ENCODE data around the gene ADCY5. TPM values are rescaled to one million over a fixed set of nuclear protein-coding genes. Genes with fewer than 3 reads are reported as not detected.
A peak's percentile ranks its signal among the peaks of the same experiment; 100 is the strongest.

Gene ADCY5
- total RNA-seq, 2 donors from 2014 or later: 3.9 to 5.2 TPM

- WGBS, 2 experiments (ENCODE audit: insufficient coverage in 1 of 2, insufficient read length in 1 of 2): 82 to 86% methylated on average over 2 of the region's 2 CpGs
- TF ChIP-seq CTCF (conservative IDR thresholded peaks at IDR 0.05): no peak
- peaks cover 4% of the 10 kb centered on the region for H3K36me3 Mint-ChIP-seq (ENCODE audit: low read depth)
- Histone ChIP-seq H3K9ac (ENCODE audit: extremely low read depth, low read length, poor library complexity, severe bottlenecking) (no peak overlapping the region), H3K27ac (ENCODE audit: low read depth, low read length) (no peak overlapping the region), H3K27me3 (ENCODE audit: control insufficient read depth, insufficient read depth, low read length, poor library complexity, severe bottlenecking) (no peaks in the 10 kb centered on the region), H3K4me1 (ENCODE audit: control insufficient read depth, insufficient read depth, low read length) (no peaks in the 10 kb centered on the region), H3K4me3 (ENCODE audit: low read length) (no peak overlapping the region), H3K9me3 (ENCODE audit: control insufficient read depth, low read length) (no peaks in the 10 kb centered on the region), H3K36me3 (ENCODE audit: control insufficient read depth, insufficient read depth, low read length) (no peaks in the 10 kb centered on the region)
- H3K27me3 Mint-ChIP-seq (ENCODE audit: insufficient read depth): no peaks in the 10 kb centered on the region
- H3K27ac Mint-ChIP-seq: no peak overlapping the region
- no peak for DNase-seq
- no peaks in the 10 kb centered on the region for H3K9me3 Mint-ChIP-seq
- H3K4me3 Mint-ChIP-seq: no peak overlapping the region
- H3K4me1 Mint-ChIP-seq: peaks cover 33% of the 10 kb centered on the region
These were observed 192.6 kb downstream of the ADCY5 start for GRCh38 chr3:123256256-123256655.

DNA sequence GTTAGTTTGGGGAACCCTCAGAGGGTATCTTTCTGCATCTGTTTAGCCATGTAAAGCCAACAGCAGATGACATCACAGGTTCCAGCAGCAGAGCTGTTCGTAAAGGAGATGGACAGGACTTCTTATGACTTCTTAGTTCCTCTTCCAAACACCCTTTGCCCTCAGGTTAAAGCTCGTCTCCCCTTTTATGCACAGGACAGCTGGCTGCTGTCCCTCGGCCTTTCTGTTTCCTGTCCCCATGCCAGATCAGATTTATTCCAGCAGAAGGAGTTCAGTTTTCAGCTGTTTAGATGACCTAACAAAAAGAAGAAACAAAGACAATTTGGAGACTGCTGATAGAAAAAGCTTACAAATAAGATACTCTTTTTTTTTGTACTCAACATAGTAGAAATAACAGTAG lies 202.0 kb downstream of the ADCY5 start:
- Histone ChIP-seq H3K9me3 (ENCODE audit: control insufficient read depth, low read length) (peaks cover 9% of the 10 kb centered on the region), H3K9ac (ENCODE audit: extremely low read depth, low read length, poor library complexity, severe bottlenecking) (no peak overlapping the region), H3K27ac (ENCODE audit: low read depth, low read length) (no peak overlapping the region), H3K27me3 (ENCODE audit: control insufficient read depth, insufficient read depth, low read length, poor library complexity, severe bottlenecking) (no peaks in the 10 kb centered on the region), H3K4me3 (ENCODE audit: low read length) (no peak overlapping the region), H3K4me1 (ENCODE audit: control insufficient read depth, insufficient read depth, low read length) (peaks cover 17% of the 10 kb centered on the region), H3K36me3 (ENCODE audit: control insufficient read depth, insufficient read depth, low read length) (peaks cover 53% of the 10 kb centered on the region)
- H3K27ac Mint-ChIP-seq: peak overlapping the region; percentile 2
- no peaks in the 10 kb centered on the region for H3K9me3 Mint-ChIP-seq
- DNase-seq: no peak
- peaks cover 31% of the 10 kb centered on the region for H3K4me1 Mint-ChIP-seq
- no peaks in the 10 kb centered on the region for H3K27me3 Mint-ChIP-seq (ENCODE audit: insufficient read depth)
- no peak for TF ChIP-seq CTCF (conservative IDR thresholded peaks at IDR 0.05)
- H3K36me3 Mint-ChIP-seq (ENCODE audit: low read depth): peaks cover 22% of the 10 kb centered on the region
- H3K4me3 Mint-ChIP-seq: no peak overlapping the region
- WGBS, 2 experiments (ENCODE audit: insufficient coverage in 1 of 2, insufficient read length in 1 of 2): 94 to 97% methylated on average over 3 of the region's 3 CpGs

DNA sequence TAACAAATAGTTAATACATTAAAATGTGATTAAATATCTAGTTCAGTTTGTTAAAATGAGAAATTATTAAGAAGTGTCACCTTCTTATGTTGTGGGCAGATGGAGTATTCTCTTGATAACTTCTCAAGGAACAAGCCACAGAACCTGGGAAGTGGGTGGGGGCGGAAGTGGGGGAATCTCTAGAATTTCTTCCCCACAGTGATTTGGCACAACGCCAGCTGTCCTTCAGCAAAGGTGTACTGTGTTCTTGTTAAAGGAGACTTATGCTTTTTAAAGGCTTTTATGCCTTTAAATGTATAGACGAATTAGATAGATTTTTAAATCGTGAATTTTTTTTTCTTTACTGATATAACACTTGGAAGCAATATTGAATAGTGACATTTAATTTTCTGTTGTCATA lies 204.8 kb downstream of the ADCY5 start:
- no peaks in the 10 kb centered on the region for H3K27me3 Mint-ChIP-seq (ENCODE audit: insufficient read depth)
- WGBS, 2 experiments (ENCODE audit: insufficient coverage in 1 of 2, insufficient read length in 1 of 2): 97 to 100% methylated on average over 1 to 4 of the region's 4 CpGs

More for the DNA sequence above, 204.8 kb downstream of the ADCY5 start:
- peaks cover 17% of the 10 kb centered on the region for H3K4me1 Mint-ChIP-seq
- H3K9ac ChIP-seq (ENCODE audit: extremely low read depth, low read length, poor library complexity, severe bottlenecking): no peak overlapping the region
- no peak overlapping the region for H3K4me3 ChIP-seq (ENCODE audit: low read length)
- H3K27ac ChIP-seq (ENCODE audit: low read depth, low read length): no peak overlapping the region
- H3K4me3 Mint-ChIP-seq: no peak overlapping the region
- no peak for TF ChIP-seq CTCF (conservative IDR thresholded peaks at IDR 0.05)
- H3K36me3 ChIP-seq (ENCODE audit: control insufficient read depth, insufficient read depth, low read length): peaks cover 67% of the 10 kb centered on the region
- H3K27me3 ChIP-seq (ENCODE audit: control insufficient read depth, insufficient read depth, low read length, poor library complexity, severe bottlenecking): no peaks in the 10 kb centered on the region
- no peak for DNase-seq
- peaks cover 7% of the 10 kb centered on the region for H3K9me3 ChIP-seq (ENCODE audit: control insufficient read depth, low read length)
- peaks cover 15% of the 10 kb centered on the region for H3K4me1 ChIP-seq (ENCODE audit: control insufficient read depth, insufficient read depth, low read length)
- H3K36me3 Mint-ChIP-seq (ENCODE audit: low read depth): peaks cover 35% of the 10 kb centered on the region
- H3K9me3 Mint-ChIP-seq: no peaks in the 10 kb centered on the region
- no peak overlapping the region for H3K27ac Mint-ChIP-seq
